ENCODE data around the gene LEPROT. TPM values are rescaled to one million over a fixed set of nuclear protein-coding genes. Genes with fewer than 3 reads are reported as not detected.

Gene LEPROT
- total RNA-seq, 2 donors from 2014 or later: 45.1 to 77.6 TPM

DNA sequence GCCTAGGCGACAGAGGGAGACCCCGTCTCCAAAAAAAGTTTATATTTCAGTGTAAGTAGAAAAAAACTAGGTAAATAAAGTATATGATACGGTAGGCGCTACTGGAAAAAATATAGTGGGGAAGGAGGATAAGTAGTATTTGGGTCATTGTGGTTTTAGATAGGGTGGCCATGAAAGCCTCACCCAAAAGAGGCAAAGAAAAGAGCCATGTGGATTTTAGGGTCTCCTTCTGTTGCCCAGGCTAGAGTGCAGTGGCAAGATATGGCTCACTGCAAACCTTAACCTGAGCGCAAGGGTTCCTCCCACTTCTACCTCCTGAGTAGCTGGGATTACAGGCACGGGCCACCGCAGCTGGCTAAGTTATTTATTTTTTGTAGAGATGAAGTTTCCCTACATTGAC, 17.1 kb downstream of the LEPROT start:
- H3K4me1 ChIP-seq: no peaks in the 10 kb centered on the region
- H3K27ac ChIP-seq: no peak overlapping the region
- no peak overlapping the region for H3K4me3 ChIP-seq
- no peaks in the 10 kb centered on the region for H3K9me3 ChIP-seq
- no peak for TF ChIP-seq CTCF (IDR thresholded peaks at IDR 0.05)
- DNase-seq: no peak
- H3K36me3 ChIP-seq: peaks cover 5% of the 10 kb centered on the region
- intact Hi-C loops (cut with DNase I): loop anchor here (10.0 kb wide), 1 partner anchor 203 kb away; no protein-coding TSS in a partner anchor
- no peaks in the 10 kb centered on the region for H3K27me3 ChIP-seq
- H3K9ac ChIP-seq (ENCODE audit: low read depth in 2 of 2, low read length in 2 of 2): no peak overlapping the region

GRCh38 chr1:65440322-65440900, 19.9 kb downstream of the LEPROT start:
- no peak overlapping the region for H3K9ac ChIP-seq (ENCODE audit: low read depth in 2 of 2, low read length in 2 of 2)
- TF ChIP-seq CTCF (IDR thresholded peaks at IDR 0.05): no peak
- no peak overlapping the region for H3K4me3 ChIP-seq
- no peaks in the 10 kb centered on the region for H3K4me1 ChIP-seq
- intact Hi-C loops (cut with DNase I): no loop called here
- H3K27me3 ChIP-seq: no peaks in the 10 kb centered on the region
- H3K27ac ChIP-seq: no peak overlapping the region
- no peak for DNase-seq
- no peaks in the 10 kb centered on the region for H3K9me3 ChIP-seq
- no peaks in the 10 kb centered on the region for H3K36me3 ChIP-seq

DNA sequence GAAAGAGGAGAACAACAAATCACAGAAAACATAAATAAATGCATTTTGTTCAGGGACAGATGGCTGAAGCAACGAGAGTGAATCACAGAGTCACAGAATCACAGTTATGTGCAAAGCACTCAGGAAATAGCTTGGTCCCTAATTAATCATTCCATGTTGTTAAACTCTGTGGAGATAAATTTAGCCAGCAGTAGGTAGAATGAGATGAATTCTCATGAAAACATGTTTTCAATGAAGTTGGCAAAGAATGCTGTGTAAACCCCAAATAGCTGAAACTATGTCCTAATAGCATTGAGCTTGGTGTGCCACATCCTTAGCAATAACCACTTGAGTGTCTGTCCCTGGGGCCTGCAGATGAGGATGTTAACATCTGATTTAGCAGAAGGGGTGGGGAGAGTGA, 20.4 kb downstream of the LEPROT start:
- Histone ChIP-seq H3K27ac (no peak overlapping the region), H3K4me1 (no peaks in the 10 kb centered on the region), H3K9me3 (no peaks in the 10 kb centered on the region), H3K9ac (ENCODE audit: low read depth in 2 of 2, low read length in 2 of 2) (no peak overlapping the region), H3K4me3 (no peak overlapping the region), H3K36me3 (no peaks in the 10 kb centered on the region), H3K27me3 (no peaks in the 10 kb centered on the region)
- no peak for TF ChIP-seq CTCF (IDR thresholded peaks at IDR 0.05)
- DNase-seq: no peak
- intact Hi-C loops (cut with DNase I): no loop called here

GRCh38 chr1:65441464-65441863, 21.0 kb downstream of the LEPROT start:
- TF ChIP-seq CTCF (IDR thresholded peaks at IDR 0.05): no peak
- intact Hi-C loops (cut with DNase I): no loop called here
- no peaks in the 10 kb centered on the region for H3K4me1 ChIP-seq

GRCh38 chr1:65442442-65442841, 22.0 kb downstream of the LEPROT start:
- no peak for DNase-seq
- no peak overlapping the region for H3K27ac ChIP-seq
- no peak overlapping the region for H3K9ac ChIP-seq (ENCODE audit: low read depth in 2 of 2, low read length in 2 of 2)
- no peaks in the 10 kb centered on the region for H3K27me3 ChIP-seq
- no peaks in the 10 kb centered on the region for H3K9me3 ChIP-seq
- H3K4me1 ChIP-seq: no peaks in the 10 kb centered on the region
- TF ChIP-seq CTCF (IDR thresholded peaks at IDR 0.05): no peak
- no peaks in the 10 kb centered on the region for H3K36me3 ChIP-seq
- intact Hi-C loops (cut with DNase I): no loop called here
- H3K4me3 ChIP-seq: no peak overlapping the region

More at GRCh38 chr1:65441464-65441863, 21.0 kb downstream of the LEPROT start:
- Histone ChIP-seq H3K9me3 (no peaks in the 10 kb centered on the region), H3K4me3 (no peak overlapping the region), H3K36me3 (no peaks in the 10 kb centered on the region), H3K27me3 (no peaks in the 10 kb centered on the region), H3K9ac (ENCODE audit: low read depth in 2 of 2, low read length in 2 of 2) (no peak overlapping the region), H3K27ac (no peak overlapping the region)
- no peak for DNase-seq
